Right lobe of liver (tissue), 4 donors: ENCODE data around the gene MAP3K12.

Experiments
- CTCF ChIP-seq, 4 donors: fragments of 200-600 bp in 3 of 4; fragments of 450-650 bp in 1 of 4; IDR thresholded peaks; one replicate each; pipeline versions ENCODE4 v1.5.1 to v1.8.0; 2016 to 2022; ENCODE audit warnings: antibody characterized with exemption in 4 of 4, mild to moderate bottlenecking in 2 of 4
- POLR2A ChIP-seq: fragments of 450-650 bp; IDR thresholded peaks from one replicate; pipeline ENCODE4 v1.6.1; 2017; ENCODE audit warnings: antibody characterized with exemption, mild to moderate bottlenecking
- donor health status: DM: no; HTN: no; CAD: no.
- donor health status: DM: no; HTN: no; CAD: no.
- donor health status: DM: no; HTN: yes; CAD: no.

- TF ChIP-seq CTCF (IDR thresholded peaks at IDR 0.05) (peak; percentile 85 to 93 (median 90)), POLR2A (no peak)
Measured at GRCh38 chr12:53508534-53509170, 9.4 kb upstream of the MAP3K12 start.
